ENCODE data around the gene SAMM50.

Gene SAMM50

DNA sequence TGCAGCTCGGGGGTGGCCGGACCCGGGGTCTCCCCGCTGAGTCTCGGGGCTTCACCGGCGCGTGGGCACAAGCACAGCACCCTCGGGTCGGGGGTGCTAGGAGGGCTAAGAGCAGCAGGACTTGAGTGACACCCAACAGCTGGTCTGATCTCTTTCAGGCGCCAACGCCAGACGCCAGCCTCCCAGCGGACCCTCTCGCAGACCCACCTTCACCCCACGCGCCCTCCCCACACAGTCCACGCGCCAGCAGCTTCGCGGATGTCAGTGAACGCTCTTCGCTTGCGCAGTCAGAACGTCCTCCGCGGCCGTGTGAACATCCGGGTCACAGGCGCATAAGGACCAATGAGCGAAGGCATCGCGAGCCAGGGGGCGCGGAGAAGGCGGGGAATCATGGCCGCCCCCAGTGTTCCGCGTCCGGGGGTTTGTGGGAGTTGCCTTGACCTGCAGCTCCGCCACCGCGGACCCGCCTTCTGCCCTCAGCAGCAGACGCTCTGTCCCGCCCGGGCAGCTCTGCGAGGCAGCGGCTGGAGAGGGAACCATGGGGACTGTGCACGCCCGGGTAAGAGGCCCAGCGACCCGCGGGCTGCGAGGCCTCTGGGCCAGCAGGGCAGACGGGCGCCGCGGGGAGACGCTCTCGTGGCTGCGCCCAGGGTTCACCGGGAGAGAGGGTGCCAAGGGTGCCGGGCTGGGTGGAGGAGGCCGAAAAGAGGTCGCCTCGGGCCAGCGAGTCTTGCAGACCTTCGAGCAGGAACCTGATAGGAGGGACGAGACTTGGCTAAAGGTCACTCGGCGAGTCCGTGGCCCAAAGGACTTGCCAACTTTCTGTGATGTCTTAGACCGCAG, at the start of gene SAMM50:
TSS of gene SAMM50 (plus strand) at position 403 of the 843 bp plus-strand sequence. CDS start at position 539, 136 bp downstream.
- DNase-seq = peak; percentile 96

DNA sequence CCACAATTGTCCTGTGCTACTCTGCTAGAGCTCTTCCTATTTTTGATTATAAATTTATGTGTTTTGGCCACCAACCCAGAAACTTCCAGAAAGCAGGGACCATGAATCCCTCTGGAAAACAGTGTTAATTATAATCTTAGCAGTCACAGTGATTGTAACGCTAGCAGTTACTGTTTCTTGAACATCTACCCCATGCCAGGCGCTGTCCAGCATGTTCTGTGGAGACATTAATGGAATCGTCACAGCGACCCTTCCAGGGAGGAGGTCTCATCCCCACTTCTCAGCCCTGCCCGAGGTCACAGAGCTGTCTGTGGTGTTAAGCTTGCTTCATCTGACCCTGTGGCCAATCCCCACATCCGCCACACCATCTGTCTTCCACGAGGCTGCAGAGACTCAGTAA, 49.6 kb upstream of the SAMM50 start:
- DNase-seq = no peak

DNA sequence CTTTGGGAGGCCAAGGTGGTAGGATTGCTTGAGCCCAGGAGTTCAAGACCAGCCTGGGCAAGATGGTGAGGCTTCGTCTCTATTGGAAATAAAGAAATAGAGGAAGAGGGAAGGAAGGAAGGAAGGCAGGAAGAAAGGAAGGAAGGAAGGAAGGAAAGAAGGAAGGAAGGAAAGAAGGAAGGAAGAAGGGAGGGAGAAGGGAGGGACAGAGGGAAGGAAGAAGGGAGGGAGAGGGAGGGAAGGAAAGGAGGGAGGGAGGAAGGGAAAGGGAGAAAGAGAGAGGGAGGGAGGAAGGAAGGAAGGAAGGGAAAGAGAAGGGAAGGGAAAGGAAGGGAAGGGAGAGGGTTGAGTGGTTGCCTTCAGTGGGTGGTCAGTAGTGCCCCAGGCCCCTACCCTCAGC, 45.5 kb upstream of the SAMM50 start:
- DNase-seq = no peak

DNA sequence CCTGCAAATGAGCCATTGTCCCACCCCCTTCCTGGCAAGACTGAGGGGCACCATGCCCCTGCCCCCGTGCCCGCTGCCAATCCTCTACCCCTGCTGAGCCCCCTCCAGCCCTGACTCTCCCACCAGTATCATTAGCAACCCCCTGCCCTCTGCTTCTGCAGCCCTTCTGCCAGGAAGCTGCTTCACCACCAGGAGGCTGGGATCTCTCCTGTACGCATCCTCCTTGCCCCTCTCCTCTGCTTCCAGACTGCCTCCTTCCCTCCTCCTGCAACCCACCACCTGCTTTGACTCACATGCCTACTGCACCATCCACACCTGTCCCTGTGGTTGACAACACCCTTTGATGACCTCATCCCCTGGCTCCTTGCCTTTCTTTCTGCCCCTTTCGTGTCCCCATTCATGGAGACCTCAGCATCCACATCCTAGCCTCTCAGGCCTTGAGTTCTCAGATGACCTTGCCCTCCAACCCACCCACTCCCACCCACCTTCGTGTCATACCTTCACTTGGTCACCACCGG, 45.0 kb upstream of the SAMM50 start:
- DNase-seq = no peak

DNA sequence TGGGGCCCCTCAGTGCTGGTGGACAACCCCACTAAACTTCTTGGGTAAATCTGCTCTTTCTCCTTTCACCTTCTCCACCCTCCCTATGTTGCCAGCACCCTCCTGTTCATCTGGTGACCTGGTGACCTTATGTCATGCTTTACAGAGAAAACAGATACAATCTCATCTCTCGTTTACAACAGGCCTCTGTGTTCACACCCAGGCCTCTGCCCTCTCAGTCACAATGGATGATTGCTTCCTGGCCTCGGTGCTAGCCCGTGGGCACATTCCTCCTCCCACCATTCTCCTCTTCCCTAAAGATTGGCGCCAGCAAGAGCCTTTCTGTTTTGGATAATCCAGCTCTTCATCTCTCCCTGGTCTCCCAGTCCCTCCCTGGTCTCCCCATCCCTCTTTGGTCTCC, 43.9 kb upstream of the SAMM50 start:
- no peak for DNase-seq

DNA sequence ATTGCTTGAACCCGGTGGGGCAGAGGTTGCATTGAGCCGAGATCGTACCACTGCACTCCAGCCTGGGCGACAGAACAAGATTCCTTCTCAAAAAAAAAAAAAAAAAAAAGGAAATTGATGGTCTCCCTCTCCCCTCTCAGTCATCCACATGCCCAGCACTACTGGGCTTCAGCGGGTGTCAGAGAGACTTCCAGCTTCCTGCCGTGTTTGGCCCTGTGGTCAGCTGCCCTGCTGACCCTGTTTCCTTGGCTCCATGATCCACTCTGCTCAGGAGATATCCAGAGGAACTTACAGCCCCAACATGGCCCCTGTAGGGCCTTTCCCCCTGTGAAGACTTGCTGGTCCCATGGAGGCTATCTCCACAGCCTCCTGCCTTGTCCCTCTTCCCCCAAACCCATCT, 37.7 kb upstream of the SAMM50 start:
- DNase-seq = no peak

DNA sequence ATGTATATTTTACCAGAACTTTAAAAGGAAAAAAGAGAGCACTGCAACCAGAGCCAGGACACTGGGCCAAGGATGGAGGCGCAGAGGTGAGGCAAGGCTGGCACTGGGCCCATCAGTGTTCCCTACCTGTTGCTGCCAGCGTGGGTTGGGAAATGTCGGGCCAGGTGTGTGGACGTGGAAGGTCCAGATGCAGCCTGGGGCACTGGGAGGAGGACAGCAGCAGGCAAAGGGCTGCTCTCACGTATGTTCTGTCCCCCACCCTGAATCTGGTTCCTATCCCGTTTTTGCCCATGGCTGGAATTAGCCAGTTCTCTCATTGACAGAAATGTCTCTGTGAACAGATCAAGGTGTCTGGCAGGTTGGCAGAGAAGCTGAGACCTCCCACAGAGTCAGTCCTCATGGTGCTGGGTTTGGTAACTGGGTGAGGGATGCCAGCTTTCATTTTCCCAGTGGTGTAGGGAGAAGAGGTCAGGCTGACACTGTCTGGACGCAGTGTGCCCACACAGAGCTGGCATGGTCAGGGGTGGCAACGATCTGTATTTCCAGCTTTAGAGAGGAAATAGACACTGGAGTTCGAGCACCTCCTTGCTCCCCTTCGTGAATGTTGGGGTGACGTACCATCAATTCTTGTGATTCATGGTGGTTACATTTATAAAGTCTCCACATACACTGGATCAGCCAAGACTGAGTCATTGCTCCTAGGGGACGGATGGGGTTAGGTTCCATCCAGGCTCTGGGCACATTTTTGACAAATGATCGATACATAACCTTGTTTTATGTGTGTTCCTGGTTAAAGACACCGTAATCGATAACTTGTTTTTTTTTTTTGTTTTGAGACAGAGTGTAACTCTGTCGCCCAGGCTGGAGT, 35.9 kb upstream of the SAMM50 start:
- no peak for DNase-seq

DNA sequence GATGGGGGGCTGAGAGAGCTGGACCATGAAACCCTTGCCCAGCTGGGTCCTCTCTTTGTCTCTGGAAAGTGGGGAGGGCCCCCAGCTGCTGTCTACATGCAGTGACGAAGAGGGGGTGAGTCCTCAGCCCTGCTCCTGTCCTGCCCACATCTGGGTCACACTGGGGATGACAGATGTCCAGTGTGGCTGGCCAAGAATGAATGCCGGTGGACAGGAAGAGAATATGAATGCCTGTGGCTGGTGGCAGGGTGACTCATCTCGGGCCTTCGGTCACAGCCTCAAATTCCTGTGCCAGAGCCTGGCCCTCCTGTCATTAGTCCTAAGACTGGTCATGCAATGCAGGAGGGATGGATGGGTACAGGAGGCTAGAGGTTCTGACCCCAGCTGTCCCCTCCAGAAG, 33.9 kb upstream of the SAMM50 start:
- DNase-seq = no peak

DNA sequence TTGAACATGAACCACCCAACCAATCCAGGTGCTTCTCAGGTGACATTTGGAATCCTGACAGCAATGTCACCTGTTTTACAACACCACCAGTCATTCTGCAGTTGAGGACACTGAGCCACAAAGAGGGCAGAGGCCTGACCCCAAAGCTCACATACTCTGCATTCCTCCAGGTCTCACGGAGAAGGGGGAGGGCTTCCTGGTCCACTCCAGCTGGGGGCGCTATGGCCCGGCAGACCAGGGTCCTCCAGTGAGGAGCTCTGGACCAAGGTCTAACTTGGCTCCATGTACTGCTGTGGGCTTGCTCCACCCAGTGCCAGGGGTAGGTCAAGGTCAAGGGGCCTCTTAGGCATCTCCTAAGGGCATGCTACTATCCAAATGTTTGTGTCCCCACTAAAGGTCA, 33.1 kb upstream of the SAMM50 start:
- no peak for DNase-seq

DNA sequence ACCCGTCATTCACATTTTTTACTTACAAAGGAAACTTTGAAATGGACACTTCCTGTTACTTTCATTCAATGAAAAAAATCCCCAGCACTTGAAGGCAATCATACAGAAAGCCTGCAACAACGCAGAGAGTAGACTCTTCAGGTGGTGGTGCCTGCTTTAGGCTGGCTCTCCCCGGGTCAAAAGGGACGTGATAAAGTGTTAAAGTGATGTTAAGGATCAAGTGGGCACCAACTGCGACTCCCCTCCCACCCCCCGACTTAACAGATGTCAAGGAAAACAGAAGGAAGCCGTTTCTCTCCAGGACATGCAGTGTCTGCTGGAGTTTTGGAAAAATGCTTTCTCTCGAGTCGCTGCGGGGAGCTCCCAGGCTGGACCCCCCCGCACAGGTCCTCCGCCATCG, 32.1 kb upstream of the SAMM50 start:
- DNase-seq = peak; percentile 4

DNA sequence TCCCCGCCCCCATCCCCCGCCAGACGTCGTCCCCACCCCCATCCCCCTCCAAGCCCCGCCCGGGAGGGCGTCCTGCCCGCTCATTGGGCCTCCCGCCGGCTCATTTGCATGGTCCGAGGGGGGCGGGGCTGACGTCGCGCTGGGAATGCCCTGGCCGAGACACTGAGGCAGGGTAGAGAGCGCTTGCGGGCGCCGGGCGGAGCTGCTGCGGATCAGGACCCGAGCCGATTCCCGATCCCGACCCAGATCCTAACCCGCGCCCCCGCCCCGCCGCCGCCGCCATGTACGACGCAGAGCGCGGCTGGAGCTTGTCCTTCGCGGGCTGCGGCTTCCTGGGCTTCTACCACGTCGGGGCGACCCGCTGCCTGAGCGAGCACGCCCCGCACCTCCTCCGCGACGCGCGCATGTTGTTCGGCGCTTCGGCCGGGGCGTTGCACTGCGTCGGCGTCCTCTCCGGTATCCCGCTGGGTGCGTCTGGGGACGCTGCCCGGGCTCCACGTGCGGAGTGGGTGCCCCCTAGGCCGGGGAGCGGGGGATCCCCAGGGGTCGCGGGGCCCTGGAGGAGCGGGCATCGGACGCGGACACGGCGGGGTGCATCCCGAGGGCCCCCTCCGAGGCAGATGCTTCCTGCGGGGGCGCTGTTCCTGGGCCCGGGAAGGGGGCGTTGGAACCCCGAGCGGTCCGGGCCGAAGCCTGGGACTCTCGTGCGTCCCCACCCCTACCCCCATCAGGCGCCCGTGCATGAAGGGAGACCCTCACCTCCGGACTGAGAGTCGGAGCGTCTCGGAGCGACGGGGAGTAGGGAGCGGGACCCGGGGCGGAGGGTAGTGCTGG, 31.4 kb upstream of the SAMM50 start, which contains the start of gene PNPLA3:
TSS of gene PNPLA3 (plus strand) at position 175 of the 834 bp plus-strand sequence. CDS start at position 282, 107 bp downstream.
- peak; percentile 80 for DNase-seq

DNA sequence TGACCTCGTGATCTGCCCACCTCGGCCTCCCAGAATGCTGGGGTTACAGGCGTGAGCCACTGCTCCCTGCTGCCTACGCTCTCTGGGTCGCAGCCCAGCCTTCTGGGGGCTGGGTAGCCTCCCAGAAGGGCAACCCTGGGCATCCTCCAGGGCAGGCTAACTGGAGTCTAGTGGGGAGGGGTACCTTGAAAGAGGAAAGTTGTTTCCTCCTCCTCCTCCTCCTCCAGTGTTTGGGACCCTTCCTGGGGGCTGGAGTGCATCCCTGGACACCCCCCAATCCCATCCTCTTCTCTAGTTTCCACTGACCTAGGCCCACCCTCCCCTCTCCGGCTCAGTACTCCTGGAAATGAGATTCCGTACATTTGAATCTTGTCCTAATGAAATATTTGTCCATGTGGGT, 30.4 kb upstream of the SAMM50 start:
- DNase-seq = no peak

DNA sequence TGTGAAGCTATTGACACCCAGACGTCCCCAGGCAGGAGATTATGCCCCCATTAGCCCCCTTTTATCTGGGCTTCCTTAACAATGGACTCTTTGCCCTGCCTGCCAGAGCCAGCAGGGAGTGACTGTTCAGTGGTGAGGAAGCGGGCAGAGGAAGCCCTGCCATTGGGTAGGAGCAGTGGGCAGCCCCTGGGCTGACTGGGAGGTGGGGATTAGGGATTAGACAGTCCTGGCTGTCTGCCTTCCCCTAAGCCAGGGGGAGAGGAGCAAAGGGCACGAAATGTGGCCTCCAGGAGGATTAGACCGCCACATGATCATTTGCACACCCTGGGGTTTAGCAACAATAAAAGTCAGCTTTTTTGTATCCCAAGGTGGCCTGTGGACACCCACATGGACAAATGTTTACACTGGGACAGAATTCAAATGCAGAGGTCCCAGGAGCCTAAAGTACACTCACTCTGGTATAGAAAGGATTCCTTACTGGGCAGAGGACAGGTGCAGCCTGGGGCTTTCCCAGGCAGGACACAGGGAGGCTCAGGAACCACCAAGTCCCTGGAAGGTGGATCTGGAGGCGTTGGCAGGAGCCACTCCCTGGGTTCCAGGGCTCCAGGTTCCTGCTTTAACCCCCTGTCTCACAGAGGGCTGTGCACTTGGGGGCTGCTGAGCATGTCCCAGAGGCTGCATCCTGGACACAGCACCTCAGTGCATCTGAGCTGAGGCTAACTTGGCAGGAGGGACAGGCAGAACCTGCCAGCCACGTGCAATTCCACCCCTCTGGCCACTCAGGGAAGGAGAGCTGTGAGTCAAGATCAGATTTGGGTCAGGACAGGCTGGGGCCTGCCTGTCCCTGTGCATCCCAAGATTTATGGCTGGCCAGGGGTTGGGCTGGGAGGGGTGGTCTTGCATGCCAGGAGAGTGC, 29.6 kb upstream of the SAMM50 start:
- DNase-seq = no peak

DNA sequence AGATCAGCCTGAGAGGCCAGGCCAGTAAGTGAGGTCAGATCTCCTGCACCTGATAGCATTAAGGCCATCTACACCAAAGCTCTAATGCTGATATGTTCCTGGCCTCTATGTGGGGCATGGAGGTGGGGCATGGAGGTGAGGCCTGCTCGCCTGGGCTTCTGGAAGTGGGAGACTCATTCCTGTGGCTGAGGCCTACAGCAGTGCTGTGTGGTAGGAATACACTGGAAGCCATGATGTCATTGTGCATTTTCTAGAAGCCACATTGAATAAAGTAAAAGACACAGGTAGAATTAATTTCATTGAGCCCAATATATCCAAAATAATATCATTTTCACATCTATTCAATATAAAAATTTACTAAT, 28.9 kb upstream of the SAMM50 start:
- DNase-seq = no peak

DNA sequence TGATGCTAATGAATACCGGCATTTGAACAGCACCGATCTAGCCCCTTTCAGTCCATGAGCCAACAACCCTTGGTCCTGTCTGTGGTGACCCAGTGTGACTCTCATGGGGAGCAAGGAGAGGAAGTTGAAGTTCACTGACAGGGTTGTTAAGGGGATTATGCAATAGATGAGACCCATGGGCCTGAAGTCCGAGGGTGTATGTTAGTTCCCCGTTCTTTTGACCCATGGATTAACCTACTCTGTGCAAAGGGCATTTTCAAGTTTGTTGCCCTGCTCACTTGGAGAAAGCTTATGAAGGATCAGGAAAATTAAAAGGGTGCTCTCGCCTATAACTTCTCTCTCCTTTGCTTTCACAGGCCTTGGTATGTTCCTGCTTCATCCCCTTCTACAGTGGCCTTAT, 26.8 kb upstream of the SAMM50 start:
- no peak for DNase-seq

DNA sequence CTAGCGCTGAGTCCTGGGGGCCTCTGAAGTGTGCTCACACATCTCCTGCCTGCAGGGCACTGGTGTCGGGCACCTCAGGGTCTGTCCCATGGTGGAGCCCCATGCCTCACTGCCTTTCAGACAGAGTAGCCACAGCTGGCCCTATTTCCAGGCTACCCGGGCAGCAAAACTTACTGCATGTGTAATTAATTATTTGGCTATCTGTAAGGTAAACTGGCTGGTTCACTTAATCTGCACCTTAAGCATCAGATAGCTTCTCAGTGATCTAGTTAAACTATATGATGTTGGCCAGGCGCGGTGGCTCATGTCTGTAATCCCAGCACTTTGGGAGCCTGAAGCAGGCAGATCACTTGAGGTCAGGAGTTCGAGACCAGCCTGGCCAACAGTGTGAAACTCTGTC, 26.3 kb upstream of the SAMM50 start:
- DNase-seq = no peak

DNA sequence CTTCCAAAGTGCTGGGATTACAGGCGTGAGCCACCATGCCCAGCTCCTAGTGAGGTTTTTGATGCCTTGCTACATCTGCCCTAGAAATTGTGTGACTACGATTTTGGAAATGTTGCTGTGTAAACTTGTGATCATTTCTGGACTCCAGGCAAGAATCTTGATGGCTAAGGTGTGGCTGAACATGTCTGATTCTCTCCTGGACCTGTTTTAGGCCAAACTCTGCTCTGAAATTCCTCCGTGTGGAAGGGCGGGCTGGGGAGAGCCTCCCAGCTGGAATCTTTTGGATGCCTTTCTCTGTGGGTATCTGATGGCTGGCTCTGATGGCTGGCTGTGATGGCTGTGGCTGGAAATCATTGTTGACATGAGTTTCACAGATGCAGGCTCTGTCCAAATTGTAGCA, 23.5 kb upstream of the SAMM50 start:
- no peak for DNase-seq

DNA sequence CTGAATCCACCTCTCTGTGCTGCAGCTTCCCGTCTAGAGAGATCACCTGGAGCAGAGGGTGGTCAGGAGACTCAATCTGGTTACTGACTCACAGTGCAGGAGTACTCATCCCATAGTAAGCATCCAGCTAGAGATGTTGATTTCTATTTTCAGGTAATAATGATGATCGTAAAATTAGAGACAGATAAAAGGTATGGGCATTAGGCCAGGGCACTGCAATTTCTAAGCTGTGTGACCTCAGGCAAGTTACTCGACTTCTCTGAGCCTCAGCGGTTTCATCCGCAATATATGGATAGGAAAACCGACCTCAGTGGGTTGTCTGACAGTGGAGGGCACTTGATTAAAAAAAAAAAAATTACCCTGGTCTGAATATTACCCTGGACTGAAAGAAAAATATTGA, 13.8 kb upstream of the SAMM50 start:
- no peak for DNase-seq

DNA sequence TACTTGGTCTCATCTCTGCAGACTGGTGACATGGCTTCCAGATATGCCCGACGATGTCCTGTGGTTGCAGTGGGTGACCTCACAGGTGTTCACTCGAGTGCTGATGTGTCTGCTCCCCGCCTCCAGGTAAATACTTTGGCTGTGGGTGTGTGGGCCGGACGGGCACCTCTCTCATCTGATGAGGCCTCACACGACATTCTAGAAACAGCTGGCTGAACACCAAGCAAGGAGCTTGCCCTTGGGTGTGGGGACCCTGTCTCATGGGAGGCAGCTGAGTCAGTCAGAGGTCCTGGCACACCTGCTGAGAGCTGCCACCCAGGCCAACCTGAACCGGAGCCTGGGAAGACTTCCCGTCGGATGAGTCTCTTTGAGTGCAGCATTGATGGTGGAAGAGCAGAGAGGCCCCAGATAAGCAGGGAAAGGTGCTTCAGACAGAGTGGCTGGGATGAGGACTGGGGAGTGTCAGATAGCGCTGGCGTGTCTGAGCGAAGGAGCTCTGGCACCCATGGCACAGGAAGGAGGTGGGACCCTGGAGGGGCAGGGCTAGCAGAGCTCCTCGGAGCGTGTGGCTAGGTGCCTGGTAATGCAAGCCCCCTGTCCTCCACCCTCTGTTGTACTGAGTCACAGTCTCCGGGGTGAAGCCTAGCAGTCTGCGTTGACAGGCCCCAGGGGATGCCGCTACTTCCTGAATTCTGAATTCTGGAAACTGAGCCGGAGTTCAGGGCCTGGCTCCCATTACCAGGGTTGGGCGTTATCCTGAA, 10.4 kb upstream of the SAMM50 start:
- no peak for DNase-seq

DNA sequence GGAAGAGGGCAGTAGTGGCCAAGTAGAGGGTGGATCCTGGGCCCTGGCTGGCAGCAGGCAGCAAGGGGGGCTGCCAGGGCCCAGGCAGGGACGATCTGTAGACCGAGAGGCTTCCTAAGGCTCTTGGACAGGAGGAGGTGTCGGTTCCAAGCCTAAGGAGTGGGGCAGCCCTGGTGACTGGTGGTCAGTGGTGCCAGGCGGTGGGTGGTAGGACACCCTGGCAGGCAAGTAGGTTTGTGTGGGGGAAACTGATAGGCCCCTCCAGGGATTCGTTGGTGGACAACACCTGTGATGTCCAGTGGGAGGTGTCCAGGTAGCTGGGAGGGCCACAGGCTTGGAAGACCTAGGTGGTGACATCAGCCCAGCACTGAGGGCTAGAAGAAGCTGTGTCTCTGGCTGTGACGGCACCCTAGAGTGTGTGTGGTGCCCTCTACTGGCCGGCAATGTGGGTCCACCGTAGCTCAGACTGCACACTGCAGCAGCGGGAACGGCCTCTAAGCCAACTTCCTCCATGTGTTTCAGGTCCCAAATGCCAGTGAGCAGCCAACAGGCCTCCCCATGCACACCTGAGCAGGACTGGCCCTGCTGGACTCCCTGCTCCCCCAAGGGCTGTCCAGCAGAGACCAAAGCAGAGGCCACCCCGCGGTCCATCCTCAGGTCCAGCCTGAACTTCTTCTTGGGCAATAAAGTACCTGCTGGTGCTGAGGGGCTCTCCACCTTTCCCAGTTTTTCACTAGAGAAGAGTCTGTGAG, 9.4 kb upstream of the SAMM50 start:
- peak; percentile 81 for DNase-seq

Measured in activated CD4-positive, alpha-beta T cell treated with anti-CD3 and anti-CD28 coated beads, Interleukin-2, Interleukin-6, amounts not matched to agents 100 ng/mL and 50 ng/mL, durations not matched to agents 16 hours and 8 hours (primary cell).